Stomach (tissue), 4 donors: ENCODE data around the gene NUTM2E.
"Not testable (repeated sequence)": the region's sequence is repeated elsewhere in the genome, so short reads cannot be mapped to it uniquely, and the experiment has no call there.

Source experiments
- POLR2A ChIP-seq, 4 donors: fragments of 450-650 bp; IDR thresholded peaks; one replicate each; pipeline ENCODE4 v1.6.1; 2016; ENCODE audit warnings: antibody characterized with exemption in 4 of 4, control low read depth in 2 of 4, mild to moderate bottlenecking in 1 of 4, moderate library complexity in 1 of 4
- POLR2AphosphoS5 ChIP-seq, 3 donors: sonication (generic); formaldehyde crosslinking; IDR thresholded peaks; one replicate each; pipeline ENCODE4 v1.6.1; 2016; ENCODE audit warnings: antibody characterized with exemption in 3 of 3
- TF ChIP-seq, protein P1 (sequence below), 7 experiments: fragments of 450-650 bp in 4 of 7; fragments of 200-600 bp in 3 of 7; sonication (generic) in 3 of 7; IDR thresholded peaks; one replicate each; pipeline ENCODE4 v1.5.1; 2016 to 2019; ENCODE audit warnings: antibody characterized with exemption in 7 of 7, control low read depth in 2 of 7, mild to moderate bottlenecking in 1 of 7

- TF ChIP-seq, protein P1, sequence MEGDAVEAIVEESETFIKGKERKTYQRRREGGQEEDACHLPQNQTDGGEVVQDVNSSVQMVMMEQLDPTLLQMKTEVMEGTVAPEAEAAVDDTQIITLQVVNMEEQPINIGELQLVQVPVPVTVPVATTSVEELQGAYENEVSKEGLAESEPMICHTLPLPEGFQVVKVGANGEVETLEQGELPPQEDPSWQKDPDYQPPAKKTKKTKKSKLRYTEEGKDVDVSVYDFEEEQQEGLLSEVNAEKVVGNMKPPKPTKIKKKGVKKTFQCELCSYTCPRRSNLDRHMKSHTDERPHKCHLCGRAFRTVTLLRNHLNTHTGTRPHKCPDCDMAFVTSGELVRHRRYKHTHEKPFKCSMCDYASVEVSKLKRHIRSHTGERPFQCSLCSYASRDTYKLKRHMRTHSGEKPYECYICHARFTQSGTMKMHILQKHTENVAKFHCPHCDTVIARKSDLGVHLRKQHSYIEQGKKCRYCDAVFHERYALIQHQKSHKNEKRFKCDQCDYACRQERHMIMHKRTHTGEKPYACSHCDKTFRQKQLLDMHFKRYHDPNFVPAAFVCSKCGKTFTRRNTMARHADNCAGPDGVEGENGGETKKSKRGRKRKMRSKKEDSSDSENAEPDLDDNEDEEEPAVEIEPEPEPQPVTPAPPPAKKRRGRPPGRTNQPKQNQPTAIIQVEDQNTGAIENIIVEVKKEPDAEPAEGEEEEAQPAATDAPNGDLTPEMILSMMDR (IDR thresholded peaks at IDR 0.05): peak in 4 of 7 experiments; percentile 38 to 71 (median 54)
- not testable (repeated sequence) for TF ChIP-seq POLR2AphosphoS5, POLR2A (IDR thresholded peaks at IDR 0.05)
Observed at GRCh38 chr10:79779310-79779938, 47.1 kb upstream of the NUTM2E start.
